HG03378 (cell line): Measurements from ENCODE around the gene PLS1.

Experiments
- ATAC-seq: cut with Tn5 transposase; IDR thresholded peaks from one replicate; pipeline ENCODE4 v1.9.1; 2021; ENCODE audit warnings: mild to moderate bottlenecking, moderate library complexity; ENCODE audit not compliant: unreplicated experiment

The PLS1 gene

GRCh38 chr3:142754494-142754893 is 158.3 kb downstream of the PLS1 start:
- ATAC-seq = no peak
